H1 (cell line): ENCODE measurements around the gene APLN. TPM values are rescaled to one million over a fixed set of nuclear protein-coding genes. Genes with fewer than 3 reads are reported as not detected.

ENCODE experiments used
- CTCF ChIA-PET: fragments of 300-600 bp; sonication (Branson Sonifier 250); formaldehyde crosslinking; loops from one replicate; lab custom pipeline; 2021; ENCODE audit not compliant: partially characterized antibody; lab: Charles Lee
- POLR2A ChIA-PET: fragments of 300-600 bp; sonication (Branson Sonifier 250); formaldehyde crosslinking; loops from one replicate; lab custom pipeline; 2021; ENCODE audit warnings: inconsistent platforms; ENCODE audit not compliant: partially characterized antibody; lab: Charles Lee
- DNase-seq, 2 experiments: peaks; one replicate each; pipeline versions ENCODE4 v3.0.0 to v3.0.0-alpha.2; 2010 to 2022; ENCODE audit warnings: low spot score in 2 of 2, low read depth in 1 of 2, mixed read lengths in 1 of 2
- FAIRE-seq: peaks from 2 replicates; lab custom pipeline; 2011; peaks lifted over from hg19 to GRCh38; lab: Jason Lieb, UNC
- H2AFZ ChIP-seq: 2 replicates; pipeline ENCODE4 v1.8.1; 2012; ENCODE audit warnings: low read length, inconsistent platforms
- H2AK5ac ChIP-seq: 2 replicates; pipeline ENCODE4 v1.6.1; 2013; ENCODE audit warnings: low read depth, low read length
- H2BK120ac ChIP-seq: replicated peaks from 2 replicates; pipeline ENCODE3; 2013; ENCODE audit warnings: low read depth, low read length, inconsistent platforms
- H2BK12ac ChIP-seq: 2 replicates; pipeline ENCODE4 v1.6.1; 2013; ENCODE audit warnings: low read depth, low read length
- H2BK15ac ChIP-seq: 2 replicates; pipeline ENCODE4 v1.6.1; 2013; ENCODE audit warnings: low read length
- H2BK20ac ChIP-seq: 2 replicates; pipeline ENCODE4 v1.6.1; 2013; ENCODE audit warnings: low read length
- H2BK5ac ChIP-seq: 2 replicates; pipeline ENCODE4 v1.6.1; 2013; ENCODE audit warnings: low read depth, low read length
- H3K14ac ChIP-seq: 2 replicates; pipeline ENCODE4 v1.6.1; 2013; ENCODE audit warnings: inconsistent platforms; ENCODE audit not compliant: insufficient read length
- H3K18ac ChIP-seq: 2 replicates; pipeline ENCODE4 v1.6.1; 2013; ENCODE audit warnings: low read length; ENCODE audit errors: extremely low read depth
- H3K23ac ChIP-seq: 2 replicates; pipeline ENCODE4 v1.6.1; 2013; ENCODE audit warnings: inconsistent platforms; ENCODE audit not compliant: insufficient read length
- H3K23me2 ChIP-seq: 2 replicates; pipeline ENCODE4 v1.6.1; 2013; ENCODE audit warnings: low read depth, low read length
- H3K27ac ChIP-seq: 2 replicates; pipeline ENCODE4 v1.6.1; 2011; ENCODE audit warnings: low read depth, low read length, inconsistent platforms
- H3K27me3 ChIP-seq, 4 experiments: replicated peaks in 1 of 4; 1 replicate in 1 of 4; 2 replicates in 3 of 4; pipeline versions ENCODE4 v1.6.1 to v1.8.1; 2011 to 2013; ENCODE audit warnings: low read length in 3 of 4, mild to moderate bottlenecking in 3 of 4, inconsistent platforms in 2 of 4, mixed read lengths in 2 of 4, moderate library complexity in 1 of 4; ENCODE audit not compliant: control insufficient read depth in 3 of 4, insufficient read depth in 3 of 4; ENCODE audit errors: extremely low read depth in 1 of 4
- H3K36me3 ChIP-seq, 4 experiments: 2 replicates each; pipeline versions ENCODE4 v1.6.1 to v1.8.1; 2011 to 2013; ENCODE audit warnings: mild to moderate bottlenecking in 4 of 4, low read length in 3 of 4, moderate library complexity in 2 of 4, control low read depth in 1 of 4, inconsistent platforms in 1 of 4; ENCODE audit not compliant: insufficient read depth in 4 of 4, control insufficient read depth in 2 of 4
- H3K4ac ChIP-seq: replicated peaks from 2 replicates; pipeline ENCODE3; 2013; ENCODE audit warnings: low read length, low read depth, mixed read lengths, inconsistent platforms; ENCODE audit not compliant: insufficient read length
- H3K4me1 ChIP-seq, 4 experiments: replicated peaks in 1 of 4; 1 replicate in 1 of 4; 2 replicates in 3 of 4; pipeline versions ENCODE4 v1.6.1 to v1.8.1; 2011 to 2013; ENCODE audit warnings: low read length in 3 of 4, inconsistent platforms in 2 of 4, mixed read lengths in 1 of 4; ENCODE audit not compliant: insufficient read depth in 4 of 4, control insufficient read depth in 3 of 4
- H3K4me2 ChIP-seq, 2 experiments: 2 replicates each; pipeline versions ENCODE4 v1.6.1 to v1.8.1; 2011 to 2013; ENCODE audit warnings: low read depth in 2 of 2, low read length in 2 of 2, control low read depth in 1 of 2, inconsistent platforms in 1 of 2, mild to moderate bottlenecking in 1 of 2; ENCODE audit not compliant: insufficient read depth in 1 of 2
- H3K4me3 ChIP-seq, 4 experiments: fragments of 200-600, 300-600 bp in 1 of 4; sonication (generic), shearing (Covaris generic), sonication (Bioruptor Twin) in 1 of 4; 2 replicates each; pipeline versions ENCODE4 v1.5.1 to v1.8.1; 2011 to 2016; ENCODE audit warnings: low read length in 4 of 4, low read depth in 3 of 4, control low read depth in 2 of 4, inconsistent platforms in 2 of 4, mild to moderate bottlenecking in 2 of 4, mixed read lengths in 1 of 4, moderate library complexity in 1 of 4; ENCODE audit not compliant: insufficient read depth in 2 of 4; ENCODE audit errors: extremely low read depth in 1 of 4
- H3K56ac ChIP-seq: replicated peaks from 2 replicates; pipeline ENCODE3; 2013; ENCODE audit warnings: low read depth, mild to moderate bottlenecking, mixed read lengths, low read length, inconsistent platforms; ENCODE audit not compliant: insufficient read length
- H3K79me1 ChIP-seq: 2 replicates; pipeline ENCODE4 v1.6.1; 2013; ENCODE audit warnings: low read depth, low read length, control low read depth
- H3K79me2 ChIP-seq, 2 experiments: 2 replicates each; pipeline versions ENCODE4 v1.6.1 to v1.8.1; 2012 to 2013; ENCODE audit warnings: low read length in 2 of 2, mild to moderate bottlenecking in 2 of 2, inconsistent platforms in 1 of 2; ENCODE audit not compliant: insufficient read depth in 2 of 2, control insufficient read depth in 1 of 2
- H3K9ac ChIP-seq, 4 experiments: replicated peaks in 1 of 4; 1 replicate in 1 of 4; 2 replicates in 3 of 4; pipeline versions ENCODE4 v1.6.1 to v1.8.1; 2011 to 2013; ENCODE audit warnings: low read depth in 3 of 4, low read length in 3 of 4, control low read depth in 2 of 4, mild to moderate bottlenecking in 2 of 4, moderate library complexity in 2 of 4, inconsistent platforms in 1 of 4; ENCODE audit errors: extremely low read depth in 1 of 4
- H3K9me3 ChIP-seq, 2 experiments: 2 replicates each; pipeline versions ENCODE4 v1.6.1 to v1.8.1; 2012 to 2013; ENCODE audit warnings: mild to moderate bottlenecking in 2 of 2, moderate library complexity in 2 of 2, control low read depth in 1 of 2, inconsistent platforms in 1 of 2, low read depth in 1 of 2, low read length in 1 of 2, mixed read lengths in 1 of 2; ENCODE audit not compliant: insufficient read depth in 2 of 2
- H4K20me1 ChIP-seq, 2 experiments: replicated peaks in 1 of 2; 2 replicates each; pipeline versions ENCODE3 to v1.8.1; 2011 to 2013; ENCODE audit warnings: inconsistent platforms in 2 of 2, low read length in 2 of 2, mild to moderate bottlenecking in 1 of 2; ENCODE audit not compliant: insufficient read depth in 2 of 2, control insufficient read depth in 1 of 2
- H4K5ac ChIP-seq: 2 replicates; pipeline ENCODE4 v1.6.1; 2013; ENCODE audit warnings: low read length, low read depth, mixed read lengths, inconsistent platforms; ENCODE audit not compliant: insufficient read length
- H4K8ac ChIP-seq: 2 replicates; pipeline ENCODE4 v1.8.0; 2013; ENCODE audit warnings: mild to moderate bottlenecking, moderate library complexity, low read length, inconsistent platforms; ENCODE audit not compliant: insufficient read depth; ENCODE audit errors: extremely low read depth
- H4K91ac ChIP-seq: replicated peaks from 2 replicates; pipeline ENCODE3; 2013; ENCODE audit warnings: low read length, mixed read lengths, inconsistent platforms; ENCODE audit not compliant: insufficient read length
- CTBP2 ChIP-seq: IDR thresholded peaks from 2 replicates; pipeline ENCODE4 v1.7.0; 2011; ENCODE audit warnings: borderline replicate concordance, mild to moderate bottlenecking, moderate library complexity, mixed read lengths, low read length; ENCODE audit not compliant: insufficient read depth, insufficient read length
- GABPA ChIP-seq: IDR thresholded peaks from 2 replicates; pipeline ENCODE4 v1.6.1; 2011; ENCODE audit warnings: mild to moderate bottlenecking, low read length, moderate library complexity, borderline replicate concordance; ENCODE audit not compliant: insufficient read depth
- KDM5A ChIP-seq: fragments of 200-600 bp; IDR thresholded peaks from 2 replicates; pipeline ENCODE4 v1.7.1; 2012; ENCODE audit warnings: mild to moderate bottlenecking, low read length, inconsistent platforms, mixed read lengths
- SP2 ChIP-seq: IDR thresholded peaks from 2 replicates; pipeline ENCODE4 v1.6.1; 2012; ENCODE audit warnings: mild to moderate bottlenecking, low read length, inconsistent platforms
- SUZ12 ChIP-seq: fragments of 200-600 bp; sonication (generic); IDR thresholded peaks from 2 replicates; pipeline ENCODE4 v1.6.1; 2012; ENCODE audit warnings: mild to moderate bottlenecking, inconsistent platforms, low read length, moderate library complexity, mixed read lengths
- WGBS, 2 experiments: shearing (Covaris generic) in 1 of 2; methylation state at CpG; one replicate each; pipeline versions ENCODE4 v1.1.6 to v1.1.7; 2013 to 2015; ENCODE audit warnings: low lambda C conversion rate in 2 of 2, mixed read lengths in 2 of 2, inconsistent platforms in 1 of 2, low coverage in 1 of 2, missing lambda C conversion rate in 1 of 2; ENCODE audit not compliant: insufficient replicate concordance in 2 of 2, insufficient coverage in 1 of 2, insufficient read length in 1 of 2; ENCODE audit errors: extremely low coverage in 1 of 2, missing lambda C conversion rate in 1 of 2; 5-methylcytosine and 5-hydroxymethylcytosine counted together
- polyA plus RNA-seq, 7 experiments: library from polyadenylated mRNA; depleted of rRNA in 3 of 7; stranded (reverse) in 5 of 7; unstranded in 2 of 7; fragments of >200 nt in 5 of 7; fragments of 200-250 nt in 2 of 7; gene quantifications; 1 replicate in 5 of 7; 2 replicates in 1 of 7; 4 replicates in 1 of 7; pipeline versions ENCODE4 v1.2.1 to v1.2.3, GENCODE V29; 2011 to 2013; ENCODE audit warnings: missing spikeins in 2 of 7, mixed read lengths in 2 of 7
- total RNA-seq: library from RNA; stranded (reverse); fragmentation: NEBNext Ultra II Directional; extraction: Animal tissue kit (Norgen Biotek cat#: 25700); gene quantifications from 2 replicates; pipeline ENCODE4 v1.2.1, GENCODE V29; 2021
- TF ChIP-seq, protein P1 (sequence below): IDR thresholded peaks from 2 replicates; pipeline ENCODE4 v1.6.1; 2012; ENCODE audit warnings: inconsistent platforms

APLN gene
- total and polyA plus RNA-seq, 2 of the 8 experiments (the other 6 are each of a cell fraction or from before 2014, with no cell fraction given): 1.1 to 1.8 TPM

DNA sequence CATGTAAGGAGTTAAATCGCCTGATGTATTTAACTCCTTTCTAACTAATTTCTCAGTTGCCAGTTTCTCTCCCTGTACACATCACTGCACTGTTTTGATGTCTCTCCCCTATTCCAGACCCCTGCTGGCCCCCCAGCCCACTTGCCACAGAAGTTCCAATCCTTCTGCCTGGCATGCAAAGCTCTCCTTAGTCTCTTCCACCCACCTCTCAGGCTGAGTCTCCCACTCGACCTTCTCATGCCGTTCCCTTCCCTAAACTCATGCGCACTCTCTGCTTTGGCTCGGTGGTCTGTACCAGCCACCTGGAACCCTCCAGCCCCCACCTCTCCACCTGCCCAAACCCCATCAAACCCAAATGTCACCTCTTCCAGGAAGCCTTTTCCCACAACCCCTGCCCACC is 56.9 kb downstream of the APLN start:
- Histone ChIP-seq H2BK15ac (no peak overlapping the region), H2BK20ac (no peak overlapping the region), H3K27me3 (no peaks in the 10 kb centered on the region), H2BK5ac (no peak overlapping the region), H3K14ac (no peak overlapping the region), H2AFZ (no peak overlapping the region), H3K9ac (no peak overlapping the region), H3K23me2 (no peaks in the 10 kb centered on the region), H3K23ac (no peak overlapping the region), H3K9me3 (no peaks in the 10 kb centered on the region), H3K79me2 (no peaks in the 10 kb centered on the region), H3K4me3 (no peak overlapping the region), H4K20me1 (no peaks in the 10 kb centered on the region)
- POLR2A ChIA-PET: no interaction called here
- no peak for DNase-seq
- CTCF ChIA-PET: interaction anchor here (0.7 kb wide), 1 partner anchor 228 kb away, joined by 3 read pairs; no protein-coding TSS in a partner anchor
- TF ChIP-seq SUZ12: no peak
- TF ChIP-seq SP2: no peak
- TF ChIP-seq, protein P1, sequence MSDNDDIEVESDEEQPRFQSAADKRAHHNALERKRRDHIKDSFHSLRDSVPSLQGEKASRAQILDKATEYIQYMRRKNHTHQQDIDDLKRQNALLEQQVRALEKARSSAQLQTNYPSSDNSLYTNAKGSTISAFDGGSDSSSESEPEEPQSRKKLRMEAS: no peak
- TF ChIP-seq CTBP2: no peak
- no peak for TF ChIP-seq GABPA
- TF ChIP-seq KDM5A: no peak
- TF ChIP-seq, all 59 proteins: peak for 0
- H4K5ac ChIP-seq: no peak overlapping the region
- H2AK5ac ChIP-seq: no peak overlapping the region
- no peak for FAIRE-seq
- no peak overlapping the region for H2BK120ac ChIP-seq
- peaks cover 0 to 4% (median 0%) of the 10 kb centered on the region in 4 experiments; a peak in 2 of 8 replicates for H3K36me3 ChIP-seq
- H3K79me1 ChIP-seq: no peaks in the 10 kb centered on the region
- 97% methylated on average over 5 of the region's 5 CpGs; no CpG with 5 or more reads in 1 of the 2 experiments for WGBS, 2 experiments
- H3K4ac ChIP-seq: no peak overlapping the region
- no peaks in the 10 kb centered on the region; a peak in 1 of 7 replicates for H3K4me1 ChIP-seq
- no peak overlapping the region for H4K91ac ChIP-seq
- H4K8ac ChIP-seq: no peak overlapping the region
- no peak overlapping the region for H3K18ac ChIP-seq
- H3K27ac ChIP-seq: no peak overlapping the region
- no peak overlapping the region for H3K56ac ChIP-seq
- no peak overlapping the region for H2BK12ac ChIP-seq
- H3K4me2 ChIP-seq: no peak overlapping the region
